Tibial nerve (tissue), 4 donors: ENCODE data around the gene B3GALT5.

Source experiments
- CTCF ChIP-seq, 5 experiments: fragments of 200-600 bp in 3 of 5; fragments of 450-650 bp in 2 of 5; sonication (generic) in 3 of 5; IDR thresholded peaks; one replicate each; pipeline ENCODE4 v1.5.1; 2016 to 2019; ENCODE audit warnings: antibody characterized with exemption in 5 of 5, mild to moderate bottlenecking in 3 of 5, moderate library complexity in 2 of 5
- EP300 ChIP-seq, 2 donors: sonication (generic); formaldehyde crosslinking; IDR thresholded peaks; one replicate each; pipeline ENCODE4 v1.6.1; 2017; ENCODE audit warnings: antibody characterized with exemption in 2 of 2, mild to moderate bottlenecking in 1 of 2
- POLR2A ChIP-seq, 2 donors: fragments of 450-650 bp; IDR thresholded peaks; one replicate each; pipeline ENCODE4 v1.6.1; 2017; ENCODE audit warnings: antibody characterized with exemption in 2 of 2, mild to moderate bottlenecking in 2 of 2, moderate library complexity in 2 of 2

DNA sequence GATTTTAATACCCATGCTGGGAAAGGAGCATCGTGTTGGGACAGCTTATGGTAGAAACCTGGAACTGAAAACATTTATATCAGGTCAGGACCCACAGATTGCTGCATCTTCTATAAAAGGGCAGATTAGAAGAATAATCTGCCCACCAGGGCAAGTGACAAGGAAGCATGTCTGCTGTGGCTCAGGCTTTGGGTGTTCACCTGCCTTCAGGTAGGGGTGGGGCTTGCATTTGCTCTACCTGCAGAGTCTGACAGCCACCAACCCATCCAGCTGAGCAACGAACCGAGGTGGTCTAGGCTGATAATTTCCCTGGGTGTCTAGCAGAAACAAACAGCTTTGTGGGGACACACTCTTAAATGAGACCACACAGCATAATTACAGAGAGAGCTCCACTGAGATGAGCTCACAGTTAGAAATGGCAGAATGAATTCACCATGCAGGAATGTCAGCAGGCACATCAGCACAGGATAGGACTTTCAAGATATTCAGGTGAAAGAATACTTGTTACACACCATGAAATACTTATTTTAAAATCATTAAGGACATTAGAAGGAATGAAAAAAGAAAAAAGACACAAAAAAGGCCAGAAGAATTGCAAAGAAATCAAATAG lies 36.1 kb upstream of the B3GALT5 start:
- TF ChIP-seq CTCF (IDR thresholded peaks at IDR 0.05), result no peak
- no peak for TF ChIP-seq POLR2A (IDR thresholded peaks at IDR 0.05)
- TF ChIP-seq EP300 (IDR thresholded peaks at IDR 0.05), result no peak
